Measurements from ENCODE around the gene WDFY4.

Gene WDFY4

GRCh38 chr10:48940372-48940771 is 255.7 kb downstream of the WDFY4 start:
- no peak for DNase-seq (ENCODE audit: low spot score)

GRCh38 chr10:48940958-48941357 is 256.3 kb downstream of the WDFY4 start:
- no peak for DNase-seq (ENCODE audit: low spot score)

- no peak for DNase-seq (ENCODE audit: low spot score)
These were observed 256.9 kb downstream of the WDFY4 start for GRCh38 chr10:48941427-48942075.

GRCh38 chr10:48943096-48943495 is 258.4 kb downstream of the WDFY4 start:
- no peak for DNase-seq (ENCODE audit: low spot score)

- DNase-seq (ENCODE audit: low spot score) = peak; percentile 97
These were observed 259.5 kb downstream of the WDFY4 start for GRCh38 chr10:48944171-48944570.

- peak; percentile 47 for DNase-seq (ENCODE audit: low spot score)
These were observed 260.9 kb downstream of the WDFY4 start for GRCh38 chr10:48945441-48946130.

- DNase-seq (ENCODE audit: low spot score) = no peak
These were observed 261.7 kb downstream of the WDFY4 start for GRCh38 chr10:48946332-48946731.

- DNase-seq (ENCODE audit: low spot score) = no peak
These were observed 262.3 kb downstream of the WDFY4 start for GRCh38 chr10:48946891-48947500.

GRCh38 chr10:48947690-48948469 is 263.2 kb downstream of the WDFY4 start:
- no peak for DNase-seq (ENCODE audit: low spot score)

GRCh38 chr10:48948470-48949037 is 263.9 kb downstream of the WDFY4 start:
- peak; percentile 99 for DNase-seq (ENCODE audit: low spot score)

- DNase-seq (ENCODE audit: low spot score) = peak; percentile 92
These were observed 267.0 kb downstream of the WDFY4 start for GRCh38 chr10:48951707-48952106.

GRCh38 chr10:48957361-48958151 is 272.9 kb downstream of the WDFY4 start:
- DNase-seq (ENCODE audit: low spot score) = no peak

- DNase-seq (ENCODE audit: low spot score) = no peak
These were observed 274.0 kb downstream of the WDFY4 start for GRCh38 chr10:48958598-48959190.

GRCh38 chr10:48964038-48964437 is 279.4 kb downstream of the WDFY4 start:
- DNase-seq (ENCODE audit: low spot score) = no peak

- DNase-seq (ENCODE audit: low spot score) = no peak
These were observed 280.8 kb downstream of the WDFY4 start for GRCh38 chr10:48965460-48965859.

GRCh38 chr10:48968036-48968435 is 283.4 kb downstream of the WDFY4 start:
- no peak for DNase-seq (ENCODE audit: low spot score)

- no peak for DNase-seq (ENCODE audit: low spot score)
These were observed 285.4 kb downstream of the WDFY4 start for GRCh38 chr10:48970046-48970445.

- DNase-seq (ENCODE audit: low spot score) = no peak
These were observed 286.0 kb downstream of the WDFY4 start for GRCh38 chr10:48970654-48971053.

- no peak for DNase-seq (ENCODE audit: low spot score)
These were observed 288.4 kb downstream of the WDFY4 start for GRCh38 chr10:48973065-48973464.

- no peak for DNase-seq (ENCODE audit: low spot score)
These were observed 290.0 kb downstream of the WDFY4 start for GRCh38 chr10:48974510-48975156.
